OCI-LY1 (cell line): Measurements from ENCODE around the gene TMEM201.

Source experiments
- H2AFZ ChIP-seq: fragments of 200-600 bp; sonication (generic), shearing (Covaris generic); 2 replicates; pipeline ENCODE4 v1.6.0; 2014; ENCODE audit warnings: antibody characterized with exemption, mild to moderate bottlenecking, low read length
- H3F3A ChIP-seq: fragments of 200-600 bp; sonication (generic), shearing (Covaris generic); 2 replicates; pipeline ENCODE4 v1.6.0; 2014; ENCODE audit warnings: mild to moderate bottlenecking, antibody characterized with exemption, low read length, moderate library complexity; ENCODE audit not compliant: insufficient read depth
- H3K27ac ChIP-seq: fragments of 200-600 bp; sonication (generic); 2 replicates; pipeline ENCODE4 v1.5.1; 2014; ENCODE audit warnings: low read length, mixed run types, mild to moderate bottlenecking, low read depth; ENCODE audit not compliant: poor library complexity, severe bottlenecking
- H3K27me3 ChIP-seq: fragments of 200-600 bp; sonication (generic); 2 replicates; pipeline ENCODE4 v1.6.0; 2014; ENCODE audit warnings: antibody characterized with exemption, mild to moderate bottlenecking, low read length, moderate library complexity; ENCODE audit not compliant: insufficient read depth
- H3K36me3 ChIP-seq: fragments of 200-600 bp; sonication (generic); 2 replicates; pipeline ENCODE4 v1.6.1; 2014; ENCODE audit warnings: mild to moderate bottlenecking, antibody characterized with exemption, low read length, moderate library complexity, mixed read lengths; ENCODE audit not compliant: insufficient read depth
- H3K4me1 ChIP-seq: fragments of 200-600 bp; sonication (generic); 2 replicates; pipeline ENCODE4 v1.5.1; 2014; ENCODE audit warnings: mild to moderate bottlenecking, low read length, moderate library complexity; ENCODE audit not compliant: insufficient read depth, severe bottlenecking
- H3K4me2 ChIP-seq: fragments of 200-600 bp; sonication (generic), shearing (Covaris generic); 2 replicates; pipeline ENCODE4 v1.6.1; 2014; ENCODE audit warnings: low read length
- H3K4me3 ChIP-seq: fragments of 200-600 bp; sonication (generic); 2 replicates; pipeline ENCODE4 v1.5.1; 2014; ENCODE audit warnings: low read length, low read depth, mild to moderate bottlenecking, mixed read lengths; ENCODE audit not compliant: poor library complexity, severe bottlenecking
- H3K79me2 ChIP-seq: fragments of 200-600 bp; shearing (Covaris generic); 2 replicates; pipeline ENCODE4 v1.6.1; 2016; ENCODE audit warnings: mixed run types, low read length, mixed read lengths; ENCODE audit not compliant: insufficient read depth
- H3K9ac ChIP-seq: fragments of 200-600 bp; sonication (generic), shearing (Covaris generic); 2 replicates; pipeline ENCODE4 v1.6.1; 2014; ENCODE audit warnings: mild to moderate bottlenecking, low read length, mixed read lengths
- H3K9me2 ChIP-seq: fragments of 200-600 bp; sonication (generic), shearing (Covaris generic); 2 replicates; pipeline ENCODE4 v1.6.1; 2014; ENCODE audit warnings: low read depth, mild to moderate bottlenecking, low read length, mixed read lengths
- H3K9me3 ChIP-seq: fragments of 200-600 bp; shearing (Covaris generic); 2 replicates; pipeline ENCODE4 v1.6.1; 2014; ENCODE audit warnings: low read length, mixed read lengths
- H4K20me1 ChIP-seq: fragments of 200-600 bp; sonication (generic), shearing (Covaris generic); 2 replicates; pipeline ENCODE4 v1.6.0; 2016; ENCODE audit warnings: mild to moderate bottlenecking, low read length; ENCODE audit not compliant: insufficient read depth
- EZH2 ChIP-seq: fragments of 200-600 bp; sonication (generic), shearing (Covaris generic); IDR thresholded peaks from 2 replicates; pipeline ENCODE4 v1.8.0; 2017; ENCODE audit warnings: borderline replicate concordance, mixed run types, mild to moderate bottlenecking, antibody characterized with exemption, low read length, moderate library complexity, mixed read lengths
- TF ChIP-seq, protein P1 (sequence below): fragments of 200-600 bp; sonication (generic), shearing (Covaris generic); IDR thresholded peaks from 2 replicates; pipeline ENCODE4 v1.5.1; 2017; ENCODE audit warnings: mild to moderate bottlenecking, antibody characterized with exemption, low read length, moderate library complexity, mixed read lengths

The TMEM201 gene

DNA sequence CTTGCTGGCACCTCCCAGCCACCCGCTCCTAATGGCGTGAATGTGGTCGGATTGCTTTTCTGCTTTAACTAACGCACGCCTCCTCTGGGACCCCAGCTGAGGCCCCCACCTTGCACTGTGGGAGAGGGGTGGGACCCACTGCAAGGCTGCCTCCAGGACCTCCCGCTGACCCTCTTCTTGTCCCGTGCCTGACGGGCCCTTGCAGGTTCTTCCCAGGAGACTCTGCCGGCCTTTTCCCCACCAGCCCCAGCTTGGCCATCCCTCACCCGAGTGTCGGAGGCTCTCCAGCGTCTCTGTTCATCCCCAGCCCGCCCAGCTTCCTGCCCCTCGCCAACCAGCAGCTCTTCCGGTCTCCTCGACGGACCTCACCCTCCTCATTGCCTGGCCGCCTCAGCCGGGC is 18.6 kb downstream of the TMEM201 start:
- Histone ChIP-seq H3K79me2 (no peaks in the 10 kb centered on the region), H3K9ac (no peak overlapping the region), H3F3A (no peaks in the 10 kb centered on the region), H3K4me1 (no peaks in the 10 kb centered on the region), H4K20me1 (no peaks in the 10 kb centered on the region), H3K9me2 (no peaks in the 10 kb centered on the region), H3K4me3 (no peak overlapping the region), H3K27me3 (no peaks in the 10 kb centered on the region), H3K36me3 (peaks cover 90% of the 10 kb centered on the region), H2AFZ (no peak overlapping the region), H3K4me2 (no peak overlapping the region), H3K9me3 (no peaks in the 10 kb centered on the region), H3K27ac (no peak overlapping the region)
- TF ChIP-seq EZH2 = no peak
- TF ChIP-seq, protein P1, sequence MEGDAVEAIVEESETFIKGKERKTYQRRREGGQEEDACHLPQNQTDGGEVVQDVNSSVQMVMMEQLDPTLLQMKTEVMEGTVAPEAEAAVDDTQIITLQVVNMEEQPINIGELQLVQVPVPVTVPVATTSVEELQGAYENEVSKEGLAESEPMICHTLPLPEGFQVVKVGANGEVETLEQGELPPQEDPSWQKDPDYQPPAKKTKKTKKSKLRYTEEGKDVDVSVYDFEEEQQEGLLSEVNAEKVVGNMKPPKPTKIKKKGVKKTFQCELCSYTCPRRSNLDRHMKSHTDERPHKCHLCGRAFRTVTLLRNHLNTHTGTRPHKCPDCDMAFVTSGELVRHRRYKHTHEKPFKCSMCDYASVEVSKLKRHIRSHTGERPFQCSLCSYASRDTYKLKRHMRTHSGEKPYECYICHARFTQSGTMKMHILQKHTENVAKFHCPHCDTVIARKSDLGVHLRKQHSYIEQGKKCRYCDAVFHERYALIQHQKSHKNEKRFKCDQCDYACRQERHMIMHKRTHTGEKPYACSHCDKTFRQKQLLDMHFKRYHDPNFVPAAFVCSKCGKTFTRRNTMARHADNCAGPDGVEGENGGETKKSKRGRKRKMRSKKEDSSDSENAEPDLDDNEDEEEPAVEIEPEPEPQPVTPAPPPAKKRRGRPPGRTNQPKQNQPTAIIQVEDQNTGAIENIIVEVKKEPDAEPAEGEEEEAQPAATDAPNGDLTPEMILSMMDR = no peak

DNA sequence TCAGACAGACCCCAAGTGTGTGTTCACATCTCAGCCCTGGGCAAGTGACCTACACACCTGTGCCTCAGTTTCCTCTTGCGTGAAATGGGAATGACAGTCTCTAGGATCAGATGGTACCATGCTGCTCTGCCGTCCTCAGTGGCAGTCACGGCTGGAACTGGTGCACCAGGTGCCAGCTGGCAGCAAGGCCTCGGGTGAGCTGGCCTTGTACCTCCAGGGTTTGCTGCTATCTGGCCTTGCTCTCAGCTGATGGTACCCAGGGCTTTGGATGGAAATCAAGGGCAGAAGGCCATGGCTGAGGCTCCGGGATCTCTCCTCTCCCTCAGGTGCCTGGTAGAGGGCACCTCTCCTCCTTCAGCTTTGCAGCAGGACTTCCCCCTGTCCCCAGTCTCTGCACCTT is 21.3 kb downstream of the TMEM201 start:
- no peak for TF ChIP-seq EZH2
- TF ChIP-seq, protein P1 = no peak
- no peak overlapping the region for H3K4me3 ChIP-seq
- H4K20me1 ChIP-seq = no peaks in the 10 kb centered on the region
- H3K27me3 ChIP-seq = no peaks in the 10 kb centered on the region
- H3F3A ChIP-seq = no peaks in the 10 kb centered on the region
- peaks cover 81% of the 10 kb centered on the region for H3K36me3 ChIP-seq
- H2AFZ ChIP-seq = no peak overlapping the region
- no peak overlapping the region for H3K9ac ChIP-seq
- H3K27ac ChIP-seq = no peak overlapping the region
- H3K4me1 ChIP-seq = no peaks in the 10 kb centered on the region
- H3K4me2 ChIP-seq = no peak overlapping the region
- H3K9me2 ChIP-seq = no peaks in the 10 kb centered on the region
- H3K79me2 ChIP-seq = no peaks in the 10 kb centered on the region
- no peaks in the 10 kb centered on the region for H3K9me3 ChIP-seq

DNA sequence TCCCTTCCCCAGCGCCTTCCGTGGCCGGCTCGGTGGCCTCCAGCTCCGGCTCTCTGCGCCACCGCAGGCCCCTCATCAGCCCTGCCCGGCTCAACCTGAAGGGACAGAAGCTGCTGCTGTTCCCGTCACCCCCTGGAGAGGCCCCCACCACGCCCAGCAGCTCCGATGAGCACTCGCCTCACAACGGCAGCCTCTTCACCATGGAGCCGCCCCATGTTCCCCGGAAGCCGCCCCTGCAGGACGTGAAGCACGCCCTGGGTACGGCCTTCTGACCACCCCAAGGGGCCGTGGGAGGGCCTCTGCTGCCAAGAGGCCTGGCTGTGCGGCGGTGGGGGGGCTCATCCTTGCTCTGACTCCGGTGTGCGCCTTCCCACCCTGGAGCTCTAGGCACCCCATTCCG is 21.8 kb downstream of the TMEM201 start:
- no peak overlapping the region for H3K9ac ChIP-seq
- H4K20me1 ChIP-seq = no peaks in the 10 kb centered on the region
- no peaks in the 10 kb centered on the region for H3K9me2 ChIP-seq
- H3K4me1 ChIP-seq = no peaks in the 10 kb centered on the region
- H3K9me3 ChIP-seq = no peaks in the 10 kb centered on the region
- no peak overlapping the region for H3K27ac ChIP-seq
- no peak overlapping the region for H3K4me3 ChIP-seq
- no peaks in the 10 kb centered on the region for H3F3A ChIP-seq
- H3K79me2 ChIP-seq = no peaks in the 10 kb centered on the region
- peaks cover 78% of the 10 kb centered on the region for H3K36me3 ChIP-seq
- no peaks in the 10 kb centered on the region for H3K27me3 ChIP-seq
- no peak overlapping the region for H2AFZ ChIP-seq
- no peak overlapping the region for H3K4me2 ChIP-seq
- TF ChIP-seq, protein P1 = no peak
- no peak for TF ChIP-seq EZH2
